ENCODE data around the gene SERPINC1.
"Not testable (repeated sequence)": the region's sequence is repeated elsewhere in the genome, so short reads cannot be mapped to it uniquely, and the experiment has no call there.

Gene SERPINC1

DNA sequence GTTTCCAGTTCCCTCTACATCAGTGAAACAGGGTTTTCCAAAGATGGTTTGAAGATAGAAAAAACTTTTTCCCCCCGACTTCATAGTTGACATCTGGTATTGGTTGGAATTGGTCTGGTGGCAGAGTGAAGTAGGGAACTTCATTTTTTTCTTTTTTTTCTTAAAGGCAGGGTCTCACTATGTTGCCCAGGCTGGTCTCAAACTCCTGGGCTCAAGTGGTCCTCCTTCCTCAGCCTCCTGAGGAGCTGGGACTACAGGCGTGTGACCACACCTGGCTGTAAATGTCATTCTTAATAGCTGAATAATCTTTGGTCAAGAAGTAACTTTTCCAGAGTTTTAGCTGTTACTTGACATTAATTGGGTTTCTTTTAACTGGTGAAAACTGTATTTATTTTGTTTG is 27.2 kb downstream of the SERPINC1 start:
- DNase-seq (ENCODE audit: low spot score), result no peak

DNA sequence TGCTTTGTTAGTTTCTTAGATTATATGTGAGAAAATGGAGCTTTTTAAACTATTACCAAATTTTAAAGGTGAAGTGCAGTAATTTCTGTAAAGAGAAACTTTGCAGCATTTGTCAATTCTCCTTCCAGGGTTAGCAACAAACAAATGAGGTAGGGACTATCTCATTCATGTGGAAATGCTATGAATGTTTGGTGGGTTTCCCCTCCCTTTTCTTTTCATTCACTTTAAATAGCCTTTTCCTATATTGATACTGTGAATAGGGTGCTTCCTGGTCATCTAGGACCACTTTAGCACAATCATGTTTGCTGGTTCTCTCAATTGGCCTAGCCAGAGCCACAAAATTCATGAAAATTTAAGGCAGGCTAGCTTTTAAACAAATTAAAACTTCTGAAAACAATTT is 28.4 kb downstream of the SERPINC1 start:
- no peak for DNase-seq (ENCODE audit: low spot score)

DNA sequence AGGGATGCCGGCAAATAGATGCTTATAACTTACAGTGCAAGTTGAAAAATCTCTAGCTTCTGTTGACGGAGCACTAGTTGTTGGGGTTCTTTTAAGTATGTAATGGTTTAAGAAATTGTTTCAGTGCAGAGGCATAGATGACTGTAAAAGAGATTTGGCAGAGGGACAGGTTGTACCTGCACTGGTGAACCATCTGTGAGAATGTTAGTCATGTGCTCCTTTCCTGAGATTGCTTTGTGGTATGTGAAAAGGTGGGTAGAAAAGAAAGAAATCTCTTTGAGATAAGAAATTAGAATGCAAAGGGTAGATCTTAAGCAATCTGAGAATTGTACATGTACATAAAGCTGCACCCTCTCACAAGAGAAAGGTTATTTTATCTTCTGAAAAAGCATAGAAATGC is 29.5 kb downstream of the SERPINC1 start:
- DNase-seq (ENCODE audit: low spot score), result no peak

DNA sequence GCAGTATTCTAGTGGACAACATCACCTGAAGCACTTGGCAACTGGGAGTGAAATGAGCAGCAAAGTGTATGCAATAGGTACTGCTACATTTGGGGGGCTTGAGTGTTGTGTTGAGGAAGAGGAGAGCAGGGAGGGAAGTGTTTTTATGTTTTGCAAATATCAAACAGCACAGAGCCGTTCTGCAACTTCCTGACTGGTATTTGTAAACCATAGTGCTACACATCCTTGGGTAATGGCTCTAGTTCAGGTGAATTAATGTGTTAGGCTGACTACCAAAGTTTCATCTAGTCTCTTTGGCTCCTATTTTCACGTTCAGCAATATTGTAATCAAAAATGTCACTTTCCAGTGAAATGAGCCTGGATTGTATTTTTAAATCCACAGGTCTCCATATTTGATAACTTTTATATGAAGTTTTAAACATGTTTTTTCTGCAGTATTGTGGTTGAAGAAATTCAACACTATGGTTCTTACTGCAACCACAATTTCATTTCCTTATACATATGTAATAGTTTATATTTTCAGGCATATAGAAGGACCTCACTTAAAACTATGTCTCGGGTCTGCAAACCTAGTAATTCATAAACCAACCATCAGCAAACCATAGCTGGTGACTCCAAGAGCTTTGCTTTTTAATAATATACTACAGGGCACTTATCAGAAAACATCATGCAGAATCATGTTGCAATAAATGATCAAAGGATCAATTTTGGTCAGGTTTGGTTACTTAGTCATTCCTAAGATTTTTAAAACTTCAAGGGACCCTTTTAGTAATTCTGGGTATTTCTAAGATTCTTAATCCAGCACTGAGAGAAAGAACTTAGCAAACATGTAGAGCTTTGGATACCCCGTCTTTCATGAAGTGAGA is 30.1 kb downstream of the SERPINC1 start:
- no peak for DNase-seq (ENCODE audit: low spot score)

DNA sequence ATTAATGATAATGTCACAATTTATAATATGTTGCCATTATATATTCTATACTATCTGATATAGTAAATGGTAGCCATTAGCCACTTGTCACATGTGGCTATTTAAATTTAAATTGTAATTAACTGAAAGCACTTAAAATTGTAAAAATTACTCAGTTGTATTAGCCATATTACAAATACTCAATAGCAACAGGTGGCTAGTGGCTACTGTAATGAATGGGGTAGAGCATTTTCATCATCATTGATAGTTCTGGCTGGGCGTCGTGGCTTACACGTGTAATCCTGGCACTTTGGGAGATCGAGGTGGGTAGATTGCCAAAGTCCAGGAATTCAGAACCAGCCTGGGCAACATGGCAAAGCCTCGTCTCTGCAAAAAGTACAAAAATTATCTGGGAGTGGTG is 32.4 kb downstream of the SERPINC1 start:
- no peak for DNase-seq (ENCODE audit: low spot score)

DNA sequence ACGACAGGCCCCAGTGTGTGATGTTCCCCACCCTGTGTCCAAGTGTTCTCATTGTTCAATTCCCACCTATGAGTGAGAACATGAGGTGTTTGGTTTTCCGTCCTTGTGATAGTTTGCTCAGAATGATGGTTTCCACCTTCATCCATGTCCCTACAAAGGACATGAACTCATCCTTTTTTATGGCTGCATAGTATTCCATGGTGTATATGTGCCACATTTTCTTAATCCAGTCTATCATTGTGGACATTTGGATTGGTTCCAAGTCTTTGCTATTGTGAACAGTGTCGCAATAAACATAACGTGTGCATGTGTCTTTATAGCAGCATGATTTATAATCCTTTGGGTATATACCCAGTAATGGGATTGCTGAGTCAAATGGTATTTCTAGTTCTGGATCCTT is 36.0 kb downstream of the SERPINC1 start:
- DNase-seq (ENCODE audit: low spot score), result not testable (repeated sequence)

DNA sequence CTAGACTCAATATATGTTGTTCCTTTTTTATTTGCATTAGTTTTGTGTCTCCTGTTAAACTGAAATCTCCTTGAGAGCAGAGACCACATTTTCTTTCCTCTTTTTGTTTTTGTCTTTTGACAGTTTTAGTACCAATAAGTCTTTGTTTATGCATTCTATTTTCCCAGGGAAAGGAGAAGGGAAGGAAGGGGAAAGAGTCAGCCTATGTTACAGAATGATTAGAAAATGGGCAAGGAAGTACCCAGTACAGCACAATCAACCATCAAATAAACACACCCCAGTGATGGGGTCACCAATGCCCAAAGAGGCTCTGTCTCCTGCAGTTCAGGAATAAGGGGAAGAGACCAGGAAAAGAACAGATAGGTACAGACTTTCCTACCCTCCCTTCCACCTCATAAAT is 38.9 kb downstream of the SERPINC1 start:
- DNase-seq (ENCODE audit: low spot score), result no peak

DNA sequence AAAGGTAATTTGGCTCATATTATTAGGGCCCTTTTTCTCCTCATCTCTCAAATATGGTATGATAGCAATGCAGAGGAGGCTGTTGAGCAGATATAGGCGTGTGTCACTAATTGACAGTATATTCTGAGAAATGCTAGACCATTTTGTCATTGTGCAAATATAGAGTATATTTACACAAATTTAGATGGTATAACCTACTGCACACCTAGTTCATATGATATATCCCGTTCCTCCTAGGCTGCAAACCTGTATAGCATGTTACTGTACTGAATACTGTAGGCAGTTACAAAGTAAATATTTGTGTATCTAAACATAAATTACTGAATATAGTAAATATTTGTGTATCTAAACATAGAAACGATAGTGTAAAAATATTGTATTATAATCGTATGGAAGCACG is 40.4 kb downstream of the SERPINC1 start:
- DNase-seq (ENCODE audit: low spot score), result no peak

DNA sequence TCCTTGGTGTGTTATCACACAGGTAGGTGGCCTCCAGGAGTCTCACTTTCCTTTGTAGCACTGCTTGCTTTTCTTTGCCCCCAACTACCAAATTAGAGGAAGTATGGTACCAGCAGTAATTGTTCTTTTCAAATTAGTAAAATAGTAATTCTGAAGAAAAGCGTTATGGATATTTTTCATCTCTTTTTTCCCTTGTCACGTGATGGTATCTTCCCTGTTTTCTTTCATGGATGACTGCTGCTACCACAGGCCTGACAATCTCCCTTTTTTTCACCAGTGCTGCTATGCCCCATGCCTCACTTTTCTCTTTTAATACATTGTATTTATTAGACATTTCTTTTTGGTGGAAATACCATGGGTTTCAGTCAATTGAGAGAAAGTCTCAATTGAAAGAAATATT is 45.6 kb downstream of the SERPINC1 start:
- no peak for DNase-seq (ENCODE audit: low spot score)

DNA sequence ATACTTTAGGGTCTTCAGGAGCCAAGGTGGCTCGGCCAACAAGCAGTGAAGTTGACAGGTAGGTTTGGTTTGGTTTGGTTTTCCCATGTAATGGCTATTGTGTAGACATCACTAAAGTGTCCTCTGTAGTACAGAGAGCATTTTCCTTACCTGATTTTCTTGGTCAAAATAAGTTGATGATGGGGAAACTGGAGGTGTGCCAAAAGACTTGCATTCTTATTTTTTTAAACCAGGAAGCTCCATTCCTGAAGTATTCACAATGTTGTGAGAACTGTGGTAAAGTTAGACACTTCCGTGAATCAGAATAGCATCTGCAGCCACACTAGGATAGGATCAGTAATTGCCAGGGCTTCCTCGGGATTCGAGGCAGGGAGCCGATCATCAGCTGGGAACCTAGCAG is 46.0 kb downstream of the SERPINC1 start:
- DNase-seq (ENCODE audit: low spot score), result no peak

DNA sequence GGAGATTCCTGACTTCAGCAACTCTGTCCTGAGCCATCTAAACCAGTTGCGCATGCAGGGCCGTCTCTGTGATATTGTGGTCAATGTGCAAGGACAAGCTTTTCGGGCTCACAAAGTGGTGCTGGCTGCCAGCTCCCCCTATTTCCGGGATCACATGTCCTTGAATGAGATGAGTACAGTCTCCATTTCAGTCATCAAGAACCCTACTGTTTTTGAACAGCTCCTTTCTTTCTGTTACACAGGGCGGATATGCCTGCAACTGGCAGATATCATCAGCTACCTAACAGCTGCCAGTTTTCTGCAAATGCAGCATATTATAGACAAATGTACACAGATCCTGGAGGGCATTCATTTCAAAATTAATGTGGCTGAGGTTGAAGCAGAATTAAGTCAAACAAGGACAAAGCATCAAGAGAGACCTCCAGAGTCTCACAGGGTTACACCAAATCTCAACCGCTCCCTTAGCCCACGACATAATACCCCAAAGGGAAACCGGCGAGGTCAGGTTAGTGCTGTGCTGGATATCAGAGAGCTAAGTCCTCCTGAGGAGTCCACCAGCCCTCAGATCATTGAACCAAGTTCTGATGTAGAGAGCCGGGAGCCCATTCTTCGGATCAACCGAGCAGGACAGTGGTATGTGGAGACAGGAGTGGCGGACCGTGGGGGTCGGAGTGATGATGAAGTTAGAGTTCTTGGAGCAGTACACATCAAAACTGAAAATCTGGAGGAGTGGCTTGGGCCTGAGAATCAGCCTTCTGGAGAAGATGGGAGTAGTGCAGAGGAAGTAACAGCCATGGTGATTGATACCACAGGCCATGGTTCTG is 46.7 kb downstream of the SERPINC1 start:
- no peak for DNase-seq (ENCODE audit: low spot score)

DNA sequence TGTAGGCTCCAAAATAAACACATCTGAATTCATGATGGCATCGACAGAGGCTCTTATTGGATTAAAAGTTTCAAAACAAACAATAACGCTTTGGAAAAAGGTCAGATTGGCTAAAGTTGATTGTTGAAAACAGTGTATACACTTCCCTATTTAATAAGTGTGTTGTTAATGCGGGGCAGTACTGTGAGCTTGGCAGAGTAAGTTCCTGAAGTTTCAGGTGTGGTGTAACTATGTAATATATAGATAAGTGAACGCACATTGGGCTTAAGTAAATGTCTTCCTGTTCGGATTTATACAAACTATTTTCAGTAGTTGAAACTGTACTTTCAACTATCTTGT is 48.1 kb downstream of the SERPINC1 start:
- DNase-seq (ENCODE audit: low spot score), result no peak

DNA sequence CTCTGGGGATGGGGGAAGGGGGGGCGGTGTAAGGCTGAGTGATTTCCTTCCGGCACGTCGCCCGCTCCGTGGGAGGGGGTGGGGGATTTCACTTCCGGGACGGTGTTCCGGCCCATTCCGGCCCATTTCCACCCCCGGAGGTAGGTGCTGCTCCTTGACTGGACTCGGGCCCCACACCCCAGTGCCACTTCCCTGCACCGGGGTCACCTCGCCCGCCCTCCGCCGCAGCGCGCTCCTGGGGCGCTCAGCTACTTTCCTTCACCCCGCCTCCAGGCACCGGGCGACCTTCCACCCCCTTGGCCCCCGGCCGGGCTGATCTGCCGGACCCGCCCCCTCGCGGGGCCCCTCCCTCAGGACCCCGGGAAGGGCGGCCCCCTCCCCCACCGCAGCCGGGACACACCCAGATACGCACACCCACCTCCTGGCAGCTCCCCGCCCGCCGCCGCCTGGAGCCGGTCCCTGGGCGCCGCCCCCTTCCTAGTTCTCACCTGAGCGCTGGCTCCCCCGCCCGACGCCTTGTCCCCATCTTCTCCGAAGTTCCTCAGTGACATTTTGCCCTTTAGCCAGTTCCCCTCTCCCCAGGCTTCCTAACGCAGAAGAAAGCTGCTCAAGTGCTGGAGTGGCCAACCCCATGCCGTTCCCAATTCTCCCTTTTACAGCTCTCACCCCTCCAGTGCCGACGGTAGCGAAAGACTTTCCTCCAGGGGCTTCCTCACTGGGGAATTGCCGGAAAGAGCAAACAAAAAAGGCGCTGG is 48.7 kb downstream of the SERPINC1 start, which contains the start of gene ZBTB37:
ZBTB37 (plus strand) TSS at position 115 of the 755 bp plus-strand sequence. CDS start 1,846 bp downstream, outside the sequence.
- peak; percentile 92 for DNase-seq (ENCODE audit: low spot score)

DNA sequence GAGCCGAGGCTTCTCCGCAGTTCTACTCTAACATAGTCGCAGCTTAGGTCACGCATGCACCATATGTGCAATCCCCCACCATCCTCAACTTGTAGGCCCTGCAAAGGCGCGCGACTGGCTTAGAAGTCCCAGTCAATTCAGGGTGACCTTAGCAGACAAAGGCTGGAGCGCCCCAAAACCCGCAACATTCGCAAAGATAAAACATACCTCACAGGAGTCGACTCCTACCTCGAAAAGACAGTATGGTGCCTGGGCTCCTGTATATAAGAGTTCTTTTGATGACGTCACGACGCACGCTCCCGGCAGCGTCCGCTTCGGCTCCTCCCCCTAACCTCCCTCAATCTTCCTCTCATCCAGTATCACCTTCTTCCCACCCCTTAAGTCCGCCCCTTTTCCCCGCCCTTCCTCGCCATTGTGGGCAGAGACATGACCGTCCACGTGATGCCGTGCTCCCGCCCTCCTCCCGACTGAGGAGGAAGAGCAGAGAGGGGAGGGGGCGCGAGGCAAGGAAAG is 49.3 kb downstream of the SERPINC1 start, which contains the start of gene GAS5:
GAS5 (minus strand) TSS at position 237 of the 513 bp plus-strand sequence.
- peak; percentile 99 for DNase-seq (ENCODE audit: low spot score)

DNA sequence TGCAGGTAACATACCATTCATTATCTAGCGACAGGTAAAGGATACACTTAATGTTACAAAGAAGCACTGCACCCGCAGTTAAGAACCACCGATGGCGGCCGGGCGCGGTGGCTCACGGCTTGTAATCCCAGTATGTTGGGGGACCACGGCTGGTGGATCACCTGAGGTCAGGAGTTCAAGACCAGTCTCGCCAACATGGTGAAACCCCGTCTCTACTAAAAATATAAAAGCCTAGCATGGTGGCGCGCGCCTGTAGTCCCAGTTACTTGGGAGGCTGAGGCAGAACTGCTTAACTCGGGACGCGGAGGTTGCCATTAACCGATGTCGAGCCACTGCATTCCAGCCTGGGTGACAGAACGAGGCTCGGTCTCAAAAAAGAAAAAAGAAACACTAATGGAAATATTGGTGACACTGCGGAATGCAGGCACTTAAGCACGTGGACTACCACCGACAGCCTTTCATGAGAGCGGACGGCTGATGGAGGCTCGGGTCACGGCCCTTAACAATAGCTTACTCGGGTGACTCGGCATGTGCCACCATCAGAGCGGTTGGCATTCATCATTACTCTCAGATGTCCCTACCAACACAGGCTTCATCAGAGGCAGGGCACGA is 49.9 kb downstream of the SERPINC1 start:
- DNase-seq (ENCODE audit: low spot score), result no peak

DNA sequence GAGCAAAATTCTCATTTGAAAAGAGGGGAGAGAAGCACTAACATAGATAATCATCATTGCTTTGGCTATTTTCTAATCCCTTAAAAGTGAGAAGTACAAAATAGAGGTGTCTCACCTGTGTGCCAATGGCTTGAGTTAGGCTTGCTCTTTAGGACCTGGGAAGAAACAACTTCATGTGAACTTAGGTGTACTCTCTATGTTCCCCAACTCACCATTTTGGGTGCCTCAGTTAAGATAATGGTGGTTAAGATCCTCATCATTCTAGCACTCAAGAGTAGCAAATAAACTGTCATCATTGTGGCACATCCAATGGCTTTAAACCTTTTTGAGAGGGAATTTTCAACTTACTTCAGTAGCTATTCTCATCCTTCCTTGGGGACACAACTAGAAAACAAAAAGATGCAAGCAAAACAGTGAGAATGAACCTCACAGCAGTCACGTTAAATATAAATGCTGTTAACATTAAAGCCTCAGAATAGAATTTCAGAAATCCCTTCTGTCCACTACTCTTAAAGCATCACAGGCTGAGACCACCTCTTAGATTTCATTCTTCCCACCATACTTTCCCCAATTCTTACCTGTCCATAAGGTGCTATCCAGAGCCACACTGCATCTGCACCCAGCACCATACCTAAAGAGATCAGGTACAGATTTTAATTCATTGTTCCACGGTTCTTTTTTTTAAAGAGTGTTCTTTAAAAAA is 50.6 kb downstream of the SERPINC1 start:
- no peak for DNase-seq (ENCODE audit: low spot score)

DNA sequence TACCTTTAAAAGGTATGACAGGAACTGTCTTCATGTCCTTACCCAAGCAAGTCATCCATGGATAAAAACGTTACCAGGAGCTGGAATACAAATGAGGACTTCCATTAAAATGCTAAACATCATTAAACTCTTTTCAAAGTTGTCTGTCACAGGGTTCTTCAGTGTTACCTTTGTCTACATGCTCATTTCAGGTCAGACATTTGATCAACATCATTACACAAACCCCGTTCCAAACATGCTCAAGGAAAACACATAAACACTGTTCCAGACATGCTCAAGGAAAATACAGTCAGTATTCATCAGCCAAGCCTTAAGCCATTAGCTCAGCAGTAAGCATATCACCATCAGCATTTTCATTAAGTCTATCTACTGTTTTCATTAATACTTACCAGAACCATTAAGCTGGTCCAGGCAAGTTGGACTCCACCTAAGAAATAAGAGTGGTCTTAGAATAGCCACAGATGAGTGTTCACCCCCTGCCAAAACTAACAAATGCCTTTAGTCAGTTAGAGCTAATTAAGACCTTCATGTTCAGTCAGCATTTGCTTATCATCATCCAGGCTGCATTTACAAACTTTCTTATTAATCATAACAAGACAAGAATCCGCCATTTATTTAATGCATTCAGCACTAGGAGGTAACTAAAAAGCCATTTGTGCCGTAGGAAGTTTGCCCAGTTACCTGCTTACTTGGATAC is 51.5 kb downstream of the SERPINC1 start:
- DNase-seq (ENCODE audit: low spot score), result no peak

DNA sequence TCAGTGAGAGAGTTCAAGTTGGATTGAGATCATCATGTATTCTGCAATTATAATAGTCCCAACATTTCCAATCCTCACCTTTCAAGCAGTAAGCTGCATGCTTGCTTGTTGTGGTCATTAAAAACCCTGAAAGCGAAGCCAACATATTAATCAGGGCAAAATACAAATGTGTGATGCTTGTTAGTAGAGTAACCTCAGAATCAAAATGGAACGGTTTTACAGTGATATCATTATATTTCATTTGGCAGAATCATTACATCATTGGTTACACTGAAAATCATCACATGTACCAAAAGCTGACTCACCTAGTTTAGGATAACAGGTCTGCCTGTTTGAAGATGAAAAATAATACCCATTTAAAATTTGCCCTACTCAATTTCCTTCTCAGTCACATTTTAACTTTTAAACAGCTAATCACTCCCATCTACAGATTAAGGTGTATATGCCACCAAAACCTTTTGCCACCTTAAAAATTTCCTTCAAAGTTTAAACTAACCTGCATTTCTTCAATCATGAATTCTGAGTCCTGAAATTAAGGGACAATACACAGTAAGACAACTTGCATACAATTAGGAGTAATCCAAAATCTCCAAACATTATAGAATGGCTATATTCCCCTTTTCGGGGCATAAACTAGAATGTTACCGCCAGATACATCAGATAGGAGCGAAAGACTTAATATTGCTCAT is 52.8 kb downstream of the SERPINC1 start:
- no peak for DNase-seq (ENCODE audit: low spot score)

DNA sequence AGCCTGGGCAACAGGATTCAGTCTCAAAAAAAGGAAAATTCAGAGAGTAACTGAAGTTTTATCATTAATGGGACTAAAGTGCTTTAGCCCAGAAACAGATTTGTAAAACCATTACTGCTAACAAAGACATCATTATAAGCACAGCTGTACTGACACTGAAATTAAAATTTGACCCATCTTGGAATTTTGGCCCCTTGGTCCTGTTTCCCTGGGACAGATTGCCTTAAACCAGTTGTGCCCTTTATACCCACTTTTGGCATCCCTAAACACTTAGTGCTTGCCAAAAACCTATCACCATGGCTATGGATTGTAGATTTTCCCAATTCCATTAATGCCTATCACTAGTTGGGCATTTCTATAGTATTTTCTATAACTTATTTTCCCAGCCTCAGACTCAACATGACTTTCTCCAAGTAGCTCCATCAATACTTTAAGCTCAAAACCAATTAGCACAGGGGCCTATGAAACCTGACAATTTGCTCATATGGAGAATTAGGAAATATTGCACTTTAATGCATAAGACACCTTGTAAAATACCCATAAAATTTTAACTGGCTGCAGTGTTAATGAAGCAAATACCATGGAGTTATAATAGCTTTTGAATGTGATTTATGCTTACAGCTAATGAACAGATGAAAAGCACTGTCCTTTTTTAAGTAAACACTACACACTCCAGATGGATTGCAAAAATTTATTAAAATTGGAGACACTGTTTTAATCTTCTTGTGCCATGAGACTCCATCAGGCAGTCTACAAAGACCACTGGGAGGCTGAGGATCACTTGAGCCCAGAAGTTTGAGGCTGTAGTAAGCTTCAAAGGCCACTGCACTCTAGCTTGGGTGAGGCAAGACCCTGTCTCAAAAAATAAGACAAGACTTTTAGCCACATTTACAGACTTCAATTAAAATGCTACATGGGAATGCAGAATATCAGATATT is 53.6 kb downstream of the SERPINC1 start:
- no peak for DNase-seq (ENCODE audit: low spot score)
